Smooth muscle cell (in vitro differentiated cells): ENCODE measurements around the gene UBE2O. TPM values are rescaled to one million over a fixed set of nuclear protein-coding genes. Genes with fewer than 3 reads are reported as not detected.

Experiments used
- DNase-seq: peaks from one replicate; lab custom pipeline; 2025; ENCODE audit not compliant: unreplicated experiment; lab: John Stamatoyannopoulos, UW
- H2AFZ ChIP-seq: fragments of 200-600 bp; sonication (generic); 2 replicates; pipeline ENCODE4 v1.6.0; 2016; ENCODE audit warnings: antibody characterized with exemption, low read depth, mild to moderate bottlenecking
- H3F3A ChIP-seq: fragments of 200-600 bp; sonication (generic); 2 replicates; pipeline ENCODE4 v1.6.0; 2017; ENCODE audit warnings: antibody characterized with exemption, low read depth
- H3K27ac ChIP-seq: fragments of 200-600 bp; sonication (generic); 2 replicates; pipeline ENCODE4 v1.5.1; 2016; ENCODE audit warnings: low read depth, mild to moderate bottlenecking
- H3K27me3 ChIP-seq: fragments of 200-600 bp; sonication (generic); 2 replicates; pipeline ENCODE4 v1.6.1; 2016; ENCODE audit warnings: low read depth, mild to moderate bottlenecking
- H3K36me3 ChIP-seq: fragments of 200-600 bp; sonication (generic); 2 replicates; pipeline ENCODE4 v1.5.1; 2016; ENCODE audit warnings: low read depth
- H3K4me1 ChIP-seq: fragments of 200-600 bp; sonication (generic); 2 replicates; pipeline ENCODE4 v1.5.1; 2016; ENCODE audit warnings: low read depth
- H3K4me2 ChIP-seq: fragments of 200-600 bp; sonication (generic); 2 replicates; pipeline ENCODE4 v1.6.0; 2016; ENCODE audit warnings: mild to moderate bottlenecking
- H3K4me3 ChIP-seq: fragments of 200-600 bp; sonication (generic); 2 replicates; pipeline ENCODE4 v1.5.1; 2016; ENCODE audit warnings: mild to moderate bottlenecking
- H3K79me2 ChIP-seq: fragments of 200-600 bp; sonication (generic); 2 replicates; pipeline ENCODE4 v1.6.0; 2016; ENCODE audit warnings: low read depth, mild to moderate bottlenecking
- H3K9ac ChIP-seq: fragments of 200-600 bp; sonication (generic); 2 replicates; pipeline ENCODE4 v1.6.0; 2016; ENCODE audit warnings: low read depth
- H3K9me3 ChIP-seq: fragments of 200-600 bp; sonication (generic); replicated peaks from 2 replicates; pipeline ENCODE4 v1.5.1; 2016; ENCODE audit warnings: low read depth
- H4K20me1 ChIP-seq: fragments of 200-600 bp; sonication (generic); 2 replicates; pipeline ENCODE4 v1.6.0; 2016; ENCODE audit warnings: low read depth
- WGBS: methylation state at CpG from one replicate; pipeline ENCODE4 v1.1.7; 2016; ENCODE audit warnings: low lambda C conversion rate; 5-methylcytosine and 5-hydroxymethylcytosine counted together
- polyA plus RNA-seq: library from polyadenylated mRNA; unstranded; fragments of >200 nt; fragmentation: Nextera tagmentation; extraction: Ambion mirVana; gene quantifications from 2 replicates; pipeline ENCODE4 v1.2.1, GENCODE V29; 2016
- total RNA-seq: library from RNA; depleted of rRNA; stranded (reverse); fragments of >200 nt; gene quantifications from 2 replicates; pipeline ENCODE4 v1.2.3, GENCODE V29; 2014
- TF ChIP-seq, protein P1 (sequence below): fragments of 200-600 bp; sonication (generic); IDR thresholded peaks from 2 replicates; pipeline ENCODE4 v1.5.1; 2017; ENCODE audit warnings: borderline replicate concordance, mild to moderate bottlenecking, antibody characterized with exemption; ENCODE audit not compliant: insufficient read depth, poor library complexity, severe bottlenecking

UBE2O gene
- total and polyA plus RNA-seq, 2 experiments from 2014 or later = 10.1 to 12.1 TPM

GRCh38 chr17:76480632-76481031, 27.7 kb upstream of the UBE2O start:
- no peaks in the 10 kb centered on the region for H3F3A ChIP-seq

DNA sequence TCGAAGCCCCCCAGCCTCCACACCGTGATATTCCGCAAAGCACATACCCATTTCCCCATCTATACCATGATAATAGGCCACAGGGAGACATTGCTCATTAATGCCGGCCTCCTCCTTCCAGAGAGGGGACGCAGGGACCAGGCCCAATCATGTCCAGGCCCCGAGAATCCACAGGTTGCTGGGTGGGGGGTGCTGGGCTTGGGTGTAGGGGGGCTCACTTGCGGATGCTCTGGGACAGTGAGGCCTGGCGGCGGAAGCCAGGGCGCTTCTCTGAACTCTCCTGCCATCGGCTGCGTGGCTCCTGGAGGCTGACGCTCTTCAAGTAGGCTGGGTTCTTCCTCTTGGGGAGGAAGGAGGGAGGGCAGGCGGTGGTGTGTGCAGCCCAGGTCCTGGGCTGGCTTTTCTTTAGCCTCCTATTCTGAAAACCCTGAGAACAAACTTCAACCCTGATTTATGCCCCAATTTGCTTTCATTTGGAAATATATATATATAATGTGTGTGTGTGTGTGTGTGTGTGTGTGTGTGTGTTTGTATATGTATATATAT, 26.6 kb upstream of the UBE2O start:
- Histone ChIP-seq H3K36me3 (no peaks in the 10 kb centered on the region), H3K4me1 (no peaks in the 10 kb centered on the region), H3K4me3 (no peak overlapping the region), H3F3A (no peaks in the 10 kb centered on the region), H2AFZ (no peak overlapping the region), H3K27ac (no peak overlapping the region), H3K79me2 (no peaks in the 10 kb centered on the region), H3K9me3 (no peaks in the 10 kb centered on the region), H3K9ac (no peak overlapping the region), H4K20me1 (no peaks in the 10 kb centered on the region), H3K4me2 (no peak overlapping the region), H3K27me3 (no peaks in the 10 kb centered on the region)
- TF ChIP-seq, protein P1, sequence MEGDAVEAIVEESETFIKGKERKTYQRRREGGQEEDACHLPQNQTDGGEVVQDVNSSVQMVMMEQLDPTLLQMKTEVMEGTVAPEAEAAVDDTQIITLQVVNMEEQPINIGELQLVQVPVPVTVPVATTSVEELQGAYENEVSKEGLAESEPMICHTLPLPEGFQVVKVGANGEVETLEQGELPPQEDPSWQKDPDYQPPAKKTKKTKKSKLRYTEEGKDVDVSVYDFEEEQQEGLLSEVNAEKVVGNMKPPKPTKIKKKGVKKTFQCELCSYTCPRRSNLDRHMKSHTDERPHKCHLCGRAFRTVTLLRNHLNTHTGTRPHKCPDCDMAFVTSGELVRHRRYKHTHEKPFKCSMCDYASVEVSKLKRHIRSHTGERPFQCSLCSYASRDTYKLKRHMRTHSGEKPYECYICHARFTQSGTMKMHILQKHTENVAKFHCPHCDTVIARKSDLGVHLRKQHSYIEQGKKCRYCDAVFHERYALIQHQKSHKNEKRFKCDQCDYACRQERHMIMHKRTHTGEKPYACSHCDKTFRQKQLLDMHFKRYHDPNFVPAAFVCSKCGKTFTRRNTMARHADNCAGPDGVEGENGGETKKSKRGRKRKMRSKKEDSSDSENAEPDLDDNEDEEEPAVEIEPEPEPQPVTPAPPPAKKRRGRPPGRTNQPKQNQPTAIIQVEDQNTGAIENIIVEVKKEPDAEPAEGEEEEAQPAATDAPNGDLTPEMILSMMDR = no peak
- 95% methylated on average over 14 of the region's 14 CpGs for WGBS
- DNase-seq = no peak

More at GRCh38 chr17:76480632-76481031, 27.7 kb upstream of the UBE2O start:
- TF ChIP-seq, protein P1 = no peak
- no peaks in the 10 kb centered on the region for H4K20me1 ChIP-seq
- 71% methylated on average over 15 of the region's 15 CpGs for WGBS
- H3K27ac ChIP-seq = no peak overlapping the region
- no peak overlapping the region for H3K4me3 ChIP-seq
- H3K9me3 ChIP-seq = no peaks in the 10 kb centered on the region
- no peak overlapping the region for H3K9ac ChIP-seq
- H3K79me2 ChIP-seq = no peaks in the 10 kb centered on the region
- no peak for DNase-seq
- H3K27me3 ChIP-seq = no peaks in the 10 kb centered on the region
- H3K36me3 ChIP-seq = no peaks in the 10 kb centered on the region
- H3K4me1 ChIP-seq = no peaks in the 10 kb centered on the region
- no peak overlapping the region for H3K4me2 ChIP-seq
- H2AFZ ChIP-seq = no peak overlapping the region

- Histone ChIP-seq H3K4me3 (no peak overlapping the region), H4K20me1 (no peaks in the 10 kb centered on the region), H3K27ac (no peak overlapping the region), H2AFZ (no peak overlapping the region), H3F3A (no peaks in the 10 kb centered on the region), H3K79me2 (no peaks in the 10 kb centered on the region), H3K9ac (no peak overlapping the region), H3K4me2 (no peak overlapping the region), H3K9me3 (no peaks in the 10 kb centered on the region), H3K36me3 (no peaks in the 10 kb centered on the region), H3K4me1 (no peaks in the 10 kb centered on the region), H3K27me3 (no peaks in the 10 kb centered on the region)
- no peak for DNase-seq
- 99% methylated on average over 25 of the region's 37 CpGs for WGBS
- TF ChIP-seq, protein P1 = no peak
Measured at GRCh38 chr17:76478730-76479514, 26.0 kb upstream of the UBE2O start.
